Thoracic aorta (tissue), 2 donors: Measurements from ENCODE around the gene RHEBL1. TPM values are rescaled to one million over a fixed set of nuclear protein-coding genes. Genes with fewer than 3 reads are reported as not detected.

Experiments
- ATAC-seq: fragments of 150-250 bp; one replicate; pipeline ENCODE4 v1.8.0; 2017; ENCODE audit warnings: low read depth; ENCODE audit not compliant: insufficient number of reproducible peaks, low FRiP score
- DNase-seq: peaks from one replicate; pipeline ENCODE4 v3.0.0-alpha.2; 2020; ENCODE audit warnings: low spot score
- H3K27ac ChIP-seq, 2 donors: fragments of 200-600 bp; sonication (generic); 1 replicate in 1 of 2; 2 replicates in 1 of 2; pipeline ENCODE4 v1.5.1; 2016; ENCODE audit warnings: mild to moderate bottlenecking in 2 of 2, moderate library complexity in 2 of 2
- H3K27me3 ChIP-seq: fragments of 200-600 bp; sonication (generic); replicated peaks from 2 replicates; pipeline ENCODE4 v1.6.0; 2016; ENCODE audit warnings: mild to moderate bottlenecking; ENCODE audit not compliant: insufficient read depth
- H3K36me3 ChIP-seq: fragments of 200-600 bp; sonication (generic); one replicate; pipeline ENCODE4 v1.5.1; 2016
- H3K4me1 ChIP-seq, 2 donors: fragments of 200-600 bp; sonication (generic); 1 replicate in 1 of 2; 2 replicates in 1 of 2; pipeline versions ENCODE4 v1.5.1 to v1.6.0; 2016; ENCODE audit warnings: low read depth in 2 of 2, mild to moderate bottlenecking in 1 of 2; ENCODE audit not compliant: control insufficient read depth in 1 of 2
- H3K4me3 ChIP-seq: fragments of 200-600 bp; sonication (generic); 2 replicates; pipeline ENCODE4 v1.5.1; 2016; ENCODE audit warnings: mild to moderate bottlenecking
- H3K9me3 ChIP-seq: fragments of 200-600 bp; sonication (generic); 2 replicates; pipeline ENCODE4 v1.5.1; 2016
- total RNA-seq, 2 donors: library from RNA; depleted of rRNA; stranded (reverse); fragments of >200 nt; gene quantifications; one replicate each; pipeline versions ENCODE4 v1.1.0 to v1.2.3, GENCODE V29; 2016
- TF ChIP-seq, protein P1 (sequence below): fragments of 200-600 bp; sonication (generic); IDR thresholded peaks from one replicate; pipeline ENCODE4 v1.5.1; 2019; ENCODE audit warnings: antibody characterized with exemption

RHEBL1 gene
- total RNA-seq, 2 donors from 2014 or later, result 1.3 TPM; not detected in 1

DNA sequence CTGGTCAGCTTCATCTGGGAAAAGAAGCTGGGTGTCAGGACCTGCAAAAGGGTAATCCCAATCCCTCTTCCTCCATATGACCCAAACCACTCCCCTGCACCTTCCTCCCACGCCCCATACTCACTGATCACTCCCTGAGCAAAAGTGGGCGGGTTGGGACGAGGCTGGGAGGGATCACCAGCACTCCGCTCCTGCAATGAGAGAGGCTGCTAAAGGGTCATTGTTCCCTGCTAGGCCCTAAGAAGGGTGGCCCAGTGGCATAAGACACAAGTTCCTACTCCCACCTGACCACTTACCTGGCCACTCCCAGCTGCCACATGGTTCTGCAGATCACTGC, 35.5 kb downstream of the RHEBL1 start:
- DNase-seq (no peak), ATAC-seq (no peak)
- no peaks in the 10 kb centered on the region for H3K9me3 ChIP-seq
- TF ChIP-seq, protein P1, sequence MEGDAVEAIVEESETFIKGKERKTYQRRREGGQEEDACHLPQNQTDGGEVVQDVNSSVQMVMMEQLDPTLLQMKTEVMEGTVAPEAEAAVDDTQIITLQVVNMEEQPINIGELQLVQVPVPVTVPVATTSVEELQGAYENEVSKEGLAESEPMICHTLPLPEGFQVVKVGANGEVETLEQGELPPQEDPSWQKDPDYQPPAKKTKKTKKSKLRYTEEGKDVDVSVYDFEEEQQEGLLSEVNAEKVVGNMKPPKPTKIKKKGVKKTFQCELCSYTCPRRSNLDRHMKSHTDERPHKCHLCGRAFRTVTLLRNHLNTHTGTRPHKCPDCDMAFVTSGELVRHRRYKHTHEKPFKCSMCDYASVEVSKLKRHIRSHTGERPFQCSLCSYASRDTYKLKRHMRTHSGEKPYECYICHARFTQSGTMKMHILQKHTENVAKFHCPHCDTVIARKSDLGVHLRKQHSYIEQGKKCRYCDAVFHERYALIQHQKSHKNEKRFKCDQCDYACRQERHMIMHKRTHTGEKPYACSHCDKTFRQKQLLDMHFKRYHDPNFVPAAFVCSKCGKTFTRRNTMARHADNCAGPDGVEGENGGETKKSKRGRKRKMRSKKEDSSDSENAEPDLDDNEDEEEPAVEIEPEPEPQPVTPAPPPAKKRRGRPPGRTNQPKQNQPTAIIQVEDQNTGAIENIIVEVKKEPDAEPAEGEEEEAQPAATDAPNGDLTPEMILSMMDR, result no peak
- peaks cover 70% of the 10 kb centered on the region for H3K36me3 ChIP-seq
- H3K27me3 ChIP-seq, result no peaks in the 10 kb centered on the region
- no peak overlapping the region for H3K4me3 ChIP-seq
- no peaks in the 10 kb centered on the region for H3K4me1 ChIP-seq
- no peak overlapping the region for H3K27ac ChIP-seq

DNA sequence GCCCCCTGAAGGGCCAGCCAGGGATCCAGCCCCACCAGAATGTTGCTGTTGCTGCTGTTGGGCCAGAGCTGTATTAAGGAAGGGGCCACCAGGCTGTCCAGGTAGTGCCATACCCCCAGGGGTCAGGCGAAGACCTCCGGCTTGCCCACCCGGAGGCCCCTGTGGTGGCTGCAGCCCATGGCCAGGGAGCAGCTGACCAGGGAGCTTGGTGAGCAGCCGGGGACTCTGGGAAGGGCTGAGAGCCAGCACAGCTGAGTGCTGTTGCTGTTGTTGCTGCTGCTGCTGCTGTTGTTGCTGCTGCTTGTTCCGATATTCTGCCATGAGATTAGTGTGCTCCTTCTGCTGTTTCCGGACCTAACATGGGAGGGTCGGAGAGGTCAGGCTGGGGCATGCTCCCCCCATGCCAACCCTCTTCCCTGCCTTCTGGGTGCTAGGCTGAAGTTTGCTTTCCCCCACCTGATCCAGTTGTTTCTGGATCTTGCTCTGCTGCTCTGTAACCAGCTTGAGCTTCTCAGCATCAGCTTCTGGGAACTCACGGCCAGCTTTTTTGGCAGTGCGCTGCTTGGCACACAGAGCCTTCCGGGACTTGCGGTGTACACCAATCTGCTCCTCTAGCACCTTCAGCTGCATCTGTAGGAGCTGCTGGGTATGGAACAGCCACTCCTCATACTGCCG, 36.0 kb downstream of the RHEBL1 start:
- ATAC-seq (no peak), DNase-seq (no peak)
- Histone ChIP-seq H3K9me3 (no peaks in the 10 kb centered on the region), H3K27me3 (no peaks in the 10 kb centered on the region), H3K27ac (no peak overlapping the region), H3K4me1 (no peaks in the 10 kb centered on the region), H3K36me3 (peaks cover 68% of the 10 kb centered on the region), H3K4me3 (no peak overlapping the region)
- TF ChIP-seq, protein P1, result no peak

DNA sequence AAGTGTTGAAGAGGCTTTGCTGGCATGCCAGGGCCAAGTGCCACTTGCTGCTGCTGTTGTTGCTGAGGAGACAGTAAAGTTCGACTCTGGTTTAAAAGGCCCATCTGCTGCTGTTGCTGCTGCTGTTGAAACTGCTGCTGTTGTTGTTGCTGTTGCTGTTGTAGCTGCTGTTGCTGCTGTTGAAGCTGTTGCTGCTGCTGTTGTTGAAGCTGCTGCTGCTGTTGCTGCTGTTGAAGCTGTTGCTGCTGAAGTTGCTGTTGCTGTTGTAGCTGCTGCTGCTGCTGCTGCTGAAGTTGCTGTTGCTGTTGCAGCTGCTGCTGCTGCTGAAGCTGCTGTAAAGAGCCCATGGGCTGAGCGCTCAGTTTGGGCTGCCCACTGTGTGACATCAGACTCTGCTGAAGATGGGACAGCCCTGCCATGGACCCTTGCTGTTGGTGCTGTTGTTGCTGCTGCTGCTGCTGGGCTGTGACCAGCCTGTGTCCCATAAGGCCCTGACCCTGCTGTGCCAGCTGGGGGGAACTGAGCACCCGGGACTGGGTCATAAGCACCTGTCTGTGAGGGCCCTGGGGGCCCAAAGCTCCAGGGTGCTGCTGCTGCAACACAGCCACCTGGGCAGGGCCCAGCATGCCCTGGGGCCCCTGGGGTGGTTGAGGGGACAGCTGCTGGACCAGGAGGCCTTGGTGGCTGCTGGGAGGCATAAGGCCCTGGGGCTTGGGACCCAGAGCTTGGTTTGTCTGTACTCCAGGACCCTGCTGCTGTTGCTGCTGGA, 36.9 kb downstream of the RHEBL1 start:
- DNase-seq, result no peak
- Histone ChIP-seq H3K4me3 (no peak overlapping the region), H3K9me3 (no peaks in the 10 kb centered on the region), H3K36me3 (peaks cover 68% of the 10 kb centered on the region), H3K4me1 (no peaks in the 10 kb centered on the region), H3K27ac (no peak overlapping the region), H3K27me3 (no peaks in the 10 kb centered on the region)
- ATAC-seq, result no peak
- TF ChIP-seq, protein P1, result no peak

DNA sequence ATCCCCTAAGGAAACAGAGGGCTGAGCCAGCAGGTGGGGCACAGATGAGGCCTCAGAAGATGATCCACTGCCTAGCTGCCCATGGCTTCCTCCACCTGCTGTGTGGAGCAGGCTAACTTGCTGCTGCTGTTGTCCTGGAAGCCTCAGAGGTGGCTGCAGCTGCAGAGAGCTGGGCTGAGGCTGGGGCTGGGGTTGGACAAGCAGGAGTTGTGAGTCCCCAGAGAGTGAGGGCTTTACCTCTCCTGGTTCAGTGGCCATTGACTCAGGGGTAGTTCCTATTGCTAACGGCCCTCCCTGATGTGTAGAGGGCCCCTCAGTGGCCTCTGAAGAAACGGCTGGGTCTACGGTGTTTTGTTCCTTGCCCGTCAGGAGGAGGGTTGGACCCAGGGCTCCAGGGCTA, 37.5 kb downstream of the RHEBL1 start:
- H3K27me3 ChIP-seq, result no peaks in the 10 kb centered on the region
- no peak overlapping the region for H3K27ac ChIP-seq
- no peak overlapping the region for H3K4me3 ChIP-seq
- H3K4me1 ChIP-seq, result no peaks in the 10 kb centered on the region
- H3K9me3 ChIP-seq, result no peaks in the 10 kb centered on the region
- peaks cover 69% of the 10 kb centered on the region for H3K36me3 ChIP-seq
- TF ChIP-seq, protein P1, result no peak
- DNase-seq (no peak), ATAC-seq (no peak)

DNA sequence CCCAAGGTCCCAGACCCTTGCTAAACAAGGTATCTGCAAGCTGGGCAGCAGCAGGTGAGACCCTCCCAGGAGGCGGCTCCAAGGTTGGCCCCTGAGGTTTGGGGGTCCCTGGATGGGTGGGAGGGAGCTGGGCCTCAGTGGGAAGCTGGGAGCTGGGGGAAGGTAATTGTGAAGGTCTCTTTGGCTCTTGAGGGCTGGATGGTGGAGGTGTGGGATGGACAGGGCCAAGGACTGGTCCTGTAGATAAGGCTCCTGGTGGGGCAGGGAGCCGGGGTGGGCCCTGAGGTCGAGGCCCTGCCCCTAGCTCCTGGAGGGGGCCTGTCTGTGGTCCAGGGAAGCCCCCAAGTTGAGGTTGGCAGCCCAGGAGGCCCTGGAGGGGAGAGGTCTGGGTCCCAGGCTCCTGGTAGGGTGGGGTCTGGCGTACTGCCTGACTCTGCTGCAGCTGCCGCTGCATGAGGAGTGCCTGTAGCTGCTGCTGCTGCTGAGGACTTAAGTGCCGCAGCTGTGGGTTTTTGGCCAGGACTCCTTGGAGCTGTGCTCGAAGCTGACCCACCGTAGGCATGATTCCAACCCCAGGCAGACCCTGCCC, 38.1 kb downstream of the RHEBL1 start:
- no peaks in the 10 kb centered on the region for H3K9me3 ChIP-seq
- peaks cover 69% of the 10 kb centered on the region for H3K36me3 ChIP-seq
- no peaks in the 10 kb centered on the region for H3K4me1 ChIP-seq
- no peak overlapping the region for H3K4me3 ChIP-seq
- H3K27me3 ChIP-seq, result no peaks in the 10 kb centered on the region
- DNase-seq (no peak), ATAC-seq (no peak)
- TF ChIP-seq, protein P1, result no peak
- no peak overlapping the region for H3K27ac ChIP-seq
